Measurements from ENCODE around the gene TUT1.
"Not testable (repeated sequence)": the region's sequence is repeated elsewhere in the genome, so short reads cannot be mapped to it uniquely, and the experiment has no call there.

The TUT1 gene

DNA sequence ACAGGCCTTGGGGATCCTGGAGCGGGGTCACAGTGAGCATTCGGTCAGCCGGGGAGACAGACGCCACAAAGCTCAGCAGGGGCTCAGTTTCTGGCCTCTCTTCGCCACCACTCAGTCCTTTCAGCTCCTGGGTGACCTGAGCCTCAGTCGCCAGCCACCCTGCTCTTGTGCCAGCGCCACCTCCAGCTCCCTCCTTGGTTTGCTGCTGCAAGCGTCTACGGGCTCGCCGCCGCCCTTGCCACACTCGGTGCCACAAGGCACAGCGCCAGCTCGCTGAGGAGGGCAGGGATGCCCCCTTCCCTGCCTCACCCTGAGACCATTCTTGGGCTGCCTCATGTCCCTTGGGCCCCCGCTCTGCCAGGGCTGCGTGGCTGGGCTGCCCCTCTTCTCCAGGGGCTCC lies 16.2 kb downstream of the TUT1 start:
- no peak for DNase-seq

DNA sequence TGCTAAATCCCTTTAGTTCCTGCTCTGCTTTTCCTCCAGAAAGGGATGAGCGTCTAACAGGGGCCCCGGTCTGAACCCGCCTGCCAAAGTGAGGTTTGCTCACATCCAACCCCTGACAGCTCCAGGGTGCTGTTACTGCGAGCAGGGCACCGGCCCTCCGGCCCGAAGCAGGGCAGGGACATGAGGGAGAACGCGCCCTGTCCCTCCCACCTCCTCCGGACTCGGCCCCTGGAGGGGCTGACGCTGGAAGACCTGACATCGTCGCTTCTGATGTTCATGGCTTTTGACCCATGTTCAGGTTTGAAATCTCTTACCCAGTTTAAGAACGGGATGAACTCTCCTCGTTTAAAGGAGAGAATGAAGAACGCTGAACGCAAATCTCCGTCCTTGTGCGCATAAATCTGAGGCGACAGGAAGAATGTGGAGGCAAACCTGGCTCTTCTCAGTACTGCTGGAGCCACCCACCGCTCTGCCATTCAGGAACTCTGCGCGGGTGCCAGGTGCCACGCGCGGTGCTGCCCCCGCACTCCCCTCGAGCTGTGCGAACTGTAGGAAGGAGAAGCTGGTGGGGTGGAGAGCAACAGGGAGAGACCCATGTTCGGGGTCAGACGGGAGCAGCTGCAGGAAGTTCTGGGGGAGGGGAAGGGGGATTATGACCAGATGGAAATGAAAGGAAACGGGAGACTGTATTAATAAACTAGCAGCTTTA lies 16.8 kb downstream of the TUT1 start:
- no peak for DNase-seq

DNA sequence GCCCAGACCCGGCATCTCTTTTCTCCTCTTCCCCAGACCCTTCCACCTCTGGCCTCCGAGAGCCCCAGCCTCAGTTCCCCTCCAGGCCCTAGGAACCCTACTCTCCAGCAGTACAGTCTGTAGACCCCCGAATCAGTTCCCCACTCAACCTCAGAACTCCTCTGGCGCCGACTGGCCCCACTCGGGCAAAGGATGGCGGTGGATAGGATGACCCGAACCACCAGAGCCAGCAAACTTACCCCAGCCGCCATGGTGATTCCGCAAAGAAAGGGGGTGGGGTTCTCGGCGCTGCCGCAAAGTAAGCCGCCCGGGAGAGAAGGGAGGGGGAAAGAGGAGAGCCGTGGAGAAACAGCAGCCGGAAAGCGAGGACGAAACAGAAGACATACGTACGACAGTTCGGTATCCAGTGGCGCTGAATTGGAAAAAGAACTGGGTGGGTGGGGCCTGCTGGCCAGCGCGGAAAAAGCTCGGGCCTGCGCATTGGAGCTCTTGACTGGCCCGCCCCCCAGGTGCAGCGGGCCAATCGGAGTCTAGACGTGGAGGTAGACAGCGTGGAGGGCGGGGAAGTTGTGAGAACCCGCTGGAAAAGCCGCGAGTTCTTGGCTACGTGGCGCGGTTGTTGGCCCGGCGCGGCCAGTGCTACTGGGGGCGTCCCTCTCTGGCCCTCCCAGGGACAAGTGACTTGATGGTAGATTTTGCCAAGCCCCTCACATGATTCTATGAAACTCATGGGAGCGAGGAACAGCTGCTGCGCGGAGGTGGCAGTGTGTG lies 17.5 kb downstream of the TUT1 start, which contains the start of gene EEF1G:
Gene EEF1G (minus strand): TSS at position 300 of the 771 bp plus-strand sequence. CDS start 49 bp downstream, at position 251.
- DNase-seq: peak; percentile 98

DNA sequence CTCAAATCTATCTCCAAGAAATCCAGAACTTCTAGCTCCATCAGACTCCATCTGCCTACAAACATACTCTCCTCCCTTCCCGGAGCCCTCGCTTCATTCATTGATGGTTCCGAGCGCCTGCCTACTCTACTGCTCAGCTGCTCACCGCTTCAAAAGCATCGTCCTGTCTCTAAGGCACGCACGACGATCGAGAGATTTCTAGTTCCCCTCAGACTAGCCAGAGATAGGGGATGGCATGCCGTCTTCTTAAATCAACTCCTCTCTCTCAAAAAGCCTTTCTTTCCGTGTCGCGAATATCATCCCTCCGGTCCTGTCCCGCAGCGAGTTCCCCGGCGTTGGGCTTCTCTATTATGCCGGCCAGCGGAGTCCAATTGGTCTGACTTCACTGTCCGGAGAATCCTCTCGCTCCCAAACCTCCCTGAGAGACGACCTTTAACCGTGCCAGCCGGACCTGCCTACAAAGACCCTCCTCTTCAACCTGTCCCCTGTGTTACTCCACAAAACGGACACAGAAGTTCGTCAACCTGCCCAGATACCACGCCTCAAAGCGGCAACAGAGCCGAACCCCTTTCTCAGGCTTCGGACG lies 18.2 kb downstream of the TUT1 start:
- DNase-seq: peak; percentile 39

DNA sequence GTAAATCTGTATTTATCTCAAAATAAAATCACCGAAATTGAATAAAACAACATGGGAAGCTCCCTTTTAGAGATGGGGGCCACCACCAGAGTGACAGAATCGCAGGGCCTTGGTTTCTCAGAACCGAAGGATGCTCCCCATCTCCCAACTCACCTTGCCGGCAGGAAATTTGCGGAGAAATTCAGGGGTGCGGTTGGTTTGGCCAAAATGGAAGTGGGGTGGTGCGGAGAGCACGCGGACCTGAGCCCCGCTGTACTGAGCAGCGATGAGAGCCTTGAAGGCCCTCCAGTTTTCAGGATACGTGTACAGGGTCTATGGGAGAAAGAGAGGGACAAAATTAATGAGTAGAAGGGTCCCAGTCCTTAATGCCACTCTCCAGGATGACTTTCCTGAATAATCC lies 18.9 kb downstream of the TUT1 start:
- DNase-seq: no peak

DNA sequence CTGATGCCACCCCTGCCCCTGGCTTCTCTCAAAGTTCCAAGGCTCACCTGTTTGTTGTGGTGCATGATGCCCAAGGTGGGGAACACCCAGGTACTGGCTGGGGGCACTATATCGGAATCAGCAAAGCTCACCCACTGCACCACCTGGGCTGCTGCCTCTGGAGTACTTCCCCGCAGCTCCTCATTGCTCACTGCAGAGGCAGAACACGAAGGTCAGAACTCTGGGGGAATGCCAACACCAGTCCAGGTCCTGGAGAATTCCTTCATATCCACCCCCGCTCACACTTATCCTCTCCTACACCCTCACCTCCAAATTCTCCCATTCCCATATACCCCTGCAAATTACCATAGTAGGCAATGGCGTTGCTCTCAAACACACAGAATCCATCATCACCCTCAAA lies 19.8 kb downstream of the TUT1 start:
- DNase-seq: not testable (repeated sequence)

DNA sequence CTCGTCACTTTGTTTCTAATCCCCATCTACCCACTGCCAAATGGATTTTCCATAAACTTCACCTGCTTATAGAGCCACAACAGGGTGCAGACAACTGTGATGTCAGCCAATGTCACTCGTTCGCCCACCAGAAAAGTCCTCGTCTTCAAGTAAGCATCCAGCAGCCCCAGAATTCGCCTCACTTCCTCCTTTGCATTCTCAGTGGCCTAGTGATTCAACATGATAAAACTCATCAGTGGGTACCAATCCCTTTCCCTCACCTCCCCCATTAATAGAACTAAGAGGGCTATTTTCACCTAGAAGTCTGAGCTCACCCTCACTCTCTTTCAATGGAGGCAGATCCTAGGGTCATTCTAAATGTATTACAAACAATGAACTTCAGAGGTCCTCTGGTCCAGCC lies 20.4 kb downstream of the TUT1 start:
- not testable (repeated sequence) for DNase-seq

DNA sequence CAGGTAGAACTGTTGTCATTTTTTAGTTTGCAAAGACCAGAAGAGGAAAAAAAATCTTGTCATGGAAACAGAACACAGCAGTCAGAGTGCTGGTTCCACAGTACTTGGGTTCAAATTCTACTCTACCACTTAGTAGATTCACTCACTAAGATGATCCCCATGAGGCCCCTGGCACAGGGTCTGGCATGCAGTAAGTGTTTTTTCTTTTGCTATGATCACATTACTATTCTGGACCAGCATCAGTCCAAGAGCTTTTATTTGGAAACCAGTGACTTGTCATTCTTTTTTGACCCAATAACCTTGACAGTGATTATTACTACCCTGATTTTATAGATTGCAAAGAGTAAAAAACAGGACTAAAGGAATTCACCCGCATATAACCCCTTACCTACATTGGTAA lies 21.7 kb downstream of the TUT1 start:
- no peak for DNase-seq

DNA sequence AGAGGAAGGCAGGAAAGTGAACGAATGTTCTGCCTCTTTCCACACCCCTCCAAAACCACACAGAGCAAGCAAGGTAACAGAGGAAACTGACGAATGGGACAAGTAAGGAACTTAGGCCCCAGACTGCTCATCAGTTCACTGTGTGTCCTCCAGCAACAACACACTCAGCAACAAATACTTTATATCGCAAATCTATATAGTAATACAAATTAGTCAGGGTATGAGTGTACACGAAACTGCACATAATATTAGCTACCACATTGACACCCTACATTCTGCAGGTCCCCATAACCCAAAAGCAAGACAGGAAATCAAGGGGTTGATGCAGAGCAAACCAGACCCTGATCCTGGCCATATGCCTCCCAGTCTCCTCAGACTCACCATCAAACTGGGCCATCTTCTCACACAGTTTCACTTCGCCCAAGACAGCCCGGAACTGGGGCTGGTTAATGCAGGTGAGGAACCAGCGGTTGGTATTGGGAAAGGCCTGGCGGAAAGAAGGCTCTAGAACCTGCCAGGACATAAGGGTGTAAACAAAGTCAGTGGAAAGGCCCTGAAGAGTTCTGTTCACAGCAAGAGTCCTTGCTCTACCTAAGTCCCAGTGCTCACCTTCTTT lies 24.2 kb downstream of the TUT1 start:
- no peak for DNase-seq

DNA sequence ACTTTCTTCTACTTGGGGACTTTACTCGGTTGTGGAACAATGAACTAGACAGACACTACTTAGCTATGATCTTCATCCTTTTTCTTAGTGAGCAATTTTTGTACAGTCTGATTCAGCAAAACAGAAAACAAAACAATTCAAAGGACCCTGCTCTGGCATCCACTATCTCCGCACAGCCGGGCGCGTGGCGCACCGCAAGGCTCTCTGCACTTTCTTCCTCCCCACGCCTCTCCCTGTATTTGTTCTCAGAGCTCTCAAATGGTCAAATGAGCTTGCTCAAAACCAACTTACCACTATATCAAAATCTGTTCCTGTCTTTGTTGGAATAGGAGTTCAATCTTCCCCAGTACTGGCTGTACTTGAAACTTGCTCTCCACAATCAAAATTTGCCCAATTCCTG lies 25.1 kb downstream of the TUT1 start:
- no peak for DNase-seq

DNA sequence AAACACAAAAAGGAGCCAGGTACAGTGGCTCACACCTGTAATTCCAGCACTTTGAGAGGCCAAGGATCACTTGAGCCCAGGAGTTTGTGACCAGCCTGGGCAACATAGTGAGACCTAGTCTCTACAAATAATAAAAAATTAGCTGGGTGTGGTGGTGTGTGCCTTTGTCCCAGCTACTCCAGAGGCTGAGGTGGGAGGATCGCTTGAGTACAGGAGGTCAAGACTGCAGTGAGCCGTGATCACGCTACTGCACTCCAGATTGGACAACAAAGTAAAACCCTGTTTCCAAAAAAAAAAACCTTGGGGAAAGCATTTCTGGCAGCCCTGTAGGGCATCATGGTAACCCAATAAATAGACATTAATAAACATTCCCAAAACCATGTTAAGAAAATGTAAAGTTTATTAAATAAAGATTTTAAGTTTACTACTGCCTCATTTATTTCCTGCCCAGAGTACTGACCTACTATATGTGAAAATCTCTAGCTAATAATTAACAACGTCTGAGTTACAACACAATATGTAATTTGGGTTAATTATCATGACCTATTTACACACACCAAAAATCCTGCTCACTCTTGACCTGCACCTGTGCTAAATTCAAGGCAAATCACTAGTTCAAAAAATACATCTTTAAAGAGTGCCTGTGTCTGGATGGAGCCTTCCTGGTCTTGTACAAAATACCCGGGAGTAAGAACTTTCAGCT lies 26.1 kb downstream of the TUT1 start:
- no peak for DNase-seq

DNA sequence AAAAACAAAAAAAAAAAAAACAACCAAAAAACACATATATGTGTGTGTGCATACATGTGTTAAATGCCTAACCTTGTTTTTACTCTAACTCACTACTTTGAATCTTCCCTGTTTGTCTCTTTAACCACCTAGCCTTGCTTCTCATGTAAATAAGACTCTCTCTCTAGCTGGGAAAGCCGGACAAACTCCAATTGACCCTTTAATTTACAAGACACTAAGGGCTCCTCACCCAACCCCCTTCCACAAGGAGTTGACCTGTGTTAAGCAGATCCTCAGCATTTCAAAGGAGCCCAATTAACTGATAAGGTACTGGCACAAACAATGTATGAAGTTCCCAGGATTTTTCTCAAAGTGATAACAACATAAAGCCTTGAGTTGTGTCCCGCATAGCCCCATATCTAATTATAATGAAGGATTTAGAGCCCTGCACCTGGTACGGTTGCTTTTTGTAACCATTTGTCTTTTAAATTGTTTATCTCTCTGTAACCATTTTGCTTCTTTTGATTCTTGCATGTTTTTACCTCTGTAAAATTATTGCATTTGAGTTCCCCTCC lies 29.6 kb downstream of the TUT1 start:
- not testable (repeated sequence) for DNase-seq

DNA sequence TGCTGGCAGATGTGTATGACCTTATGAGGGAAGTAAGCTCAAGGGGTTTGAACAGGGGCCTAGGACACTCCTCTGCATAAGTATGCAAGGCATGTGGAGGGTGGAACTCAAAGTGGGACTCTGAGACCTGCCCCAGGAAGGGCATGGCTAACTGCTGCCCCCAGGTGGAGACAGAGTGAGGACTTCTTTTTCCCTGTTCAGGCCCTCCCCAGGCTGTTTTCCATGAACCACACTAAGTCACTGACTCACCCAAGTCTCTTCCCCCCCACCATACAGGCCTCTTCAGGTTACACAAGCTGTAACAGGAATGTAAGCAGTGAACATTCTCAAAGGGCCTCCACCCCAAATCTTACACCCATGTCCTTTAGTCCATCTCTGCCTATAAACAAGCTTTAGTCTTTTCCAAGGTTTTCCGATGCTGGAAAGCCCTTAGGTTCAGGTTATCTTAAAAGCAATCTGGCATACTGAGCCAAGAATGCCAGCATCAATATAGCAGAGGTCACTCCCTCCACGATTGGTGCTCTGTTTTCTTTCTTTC lies 30.7 kb downstream of the TUT1 start:
- DNase-seq: peak; percentile 81

DNA sequence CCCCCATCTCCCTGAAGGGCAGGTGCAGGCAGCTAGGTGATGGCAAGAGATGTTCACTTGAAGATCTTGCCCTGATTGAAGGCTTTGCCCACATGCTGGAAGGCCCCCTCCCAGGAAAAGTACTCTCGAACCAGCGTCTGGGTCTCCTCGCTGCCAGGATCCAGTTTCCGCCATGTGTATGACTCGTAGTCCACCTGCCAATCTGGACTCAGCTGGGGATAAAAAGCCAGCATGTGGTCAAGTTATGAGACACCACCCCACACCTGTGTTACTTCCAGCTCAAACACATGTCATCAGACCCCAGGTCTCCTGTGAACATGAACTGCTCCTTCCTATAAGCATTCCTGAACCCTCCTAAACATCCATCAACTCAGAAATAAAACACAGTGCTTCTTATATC lies 31.7 kb downstream of the TUT1 start:
- not testable (repeated sequence) for DNase-seq

DNA sequence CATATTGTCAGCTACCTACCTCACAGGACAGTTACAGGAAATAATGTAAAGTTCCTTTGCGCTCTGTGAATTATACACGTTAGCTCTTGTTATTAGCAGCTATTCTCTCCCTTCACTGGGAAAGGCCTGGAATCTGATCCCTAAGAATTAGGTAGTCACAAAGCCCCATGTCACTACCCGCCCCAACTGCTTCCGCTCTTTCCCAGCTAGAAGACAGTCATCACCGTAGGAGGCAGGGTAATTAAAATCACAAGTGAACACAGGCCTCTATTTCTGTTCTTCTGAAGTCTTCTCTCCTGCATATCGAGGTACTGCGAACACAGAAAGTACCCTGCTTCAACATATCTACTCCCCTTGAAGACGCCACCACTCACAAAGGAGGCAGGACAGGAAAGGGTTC lies 32.1 kb downstream of the TUT1 start:
- no peak for DNase-seq

DNA sequence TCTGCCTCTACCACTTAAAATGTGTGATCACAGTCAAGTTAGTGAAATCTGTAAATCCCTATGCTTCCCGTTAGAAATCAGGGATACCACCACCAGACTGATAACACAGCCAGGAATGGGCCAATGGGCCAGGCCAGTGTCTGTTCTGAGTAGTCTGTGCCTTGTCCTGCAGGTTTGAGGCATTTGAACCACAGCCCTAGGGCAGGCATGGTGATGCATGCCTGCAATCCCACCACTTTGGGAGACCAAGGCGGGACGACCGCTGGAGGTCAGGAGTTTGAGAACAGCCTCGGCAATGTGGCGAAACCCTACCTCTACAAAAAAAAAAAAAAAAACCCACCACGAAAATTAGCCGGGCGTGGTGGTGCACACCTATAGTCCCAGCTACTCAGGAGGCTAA lies 32.7 kb downstream of the TUT1 start:
- no peak for DNase-seq

DNA sequence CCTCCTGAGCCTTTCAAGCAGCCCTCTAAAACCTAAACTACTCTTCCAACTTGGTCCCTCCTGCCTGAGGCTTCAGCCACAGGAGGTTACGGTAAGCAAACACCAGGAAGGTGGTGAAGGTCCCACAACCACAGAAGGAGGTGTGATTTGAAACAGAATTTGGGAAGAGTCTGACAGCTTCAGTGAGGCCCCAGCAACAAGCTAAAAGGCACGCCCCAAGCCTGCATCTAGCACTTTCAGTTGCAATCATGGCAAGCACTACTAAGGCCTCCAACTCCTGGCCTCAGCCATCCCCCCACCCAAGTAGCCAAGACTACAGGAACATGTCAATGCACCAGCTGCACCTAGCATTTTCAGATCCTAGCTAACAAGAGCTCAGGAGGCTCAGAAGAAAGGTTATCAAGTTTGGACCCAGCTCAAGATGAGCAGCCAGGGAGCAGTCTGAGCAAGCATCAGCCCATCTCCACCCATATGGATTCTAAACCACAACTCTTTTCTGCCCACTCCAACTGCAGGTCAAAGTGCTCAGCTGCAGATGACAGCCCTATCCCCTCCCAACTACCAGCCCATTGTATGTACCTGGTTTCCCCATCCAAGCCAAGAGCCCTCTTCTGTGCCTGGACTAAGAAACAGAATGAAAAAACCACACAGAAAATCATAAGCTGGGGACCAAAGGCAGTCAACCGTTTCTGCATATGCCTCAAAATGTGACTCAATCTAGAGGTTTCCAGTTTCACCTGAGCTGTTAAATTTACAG lies 34.3 kb downstream of the TUT1 start:
- peak; percentile 49 for DNase-seq

DNA sequence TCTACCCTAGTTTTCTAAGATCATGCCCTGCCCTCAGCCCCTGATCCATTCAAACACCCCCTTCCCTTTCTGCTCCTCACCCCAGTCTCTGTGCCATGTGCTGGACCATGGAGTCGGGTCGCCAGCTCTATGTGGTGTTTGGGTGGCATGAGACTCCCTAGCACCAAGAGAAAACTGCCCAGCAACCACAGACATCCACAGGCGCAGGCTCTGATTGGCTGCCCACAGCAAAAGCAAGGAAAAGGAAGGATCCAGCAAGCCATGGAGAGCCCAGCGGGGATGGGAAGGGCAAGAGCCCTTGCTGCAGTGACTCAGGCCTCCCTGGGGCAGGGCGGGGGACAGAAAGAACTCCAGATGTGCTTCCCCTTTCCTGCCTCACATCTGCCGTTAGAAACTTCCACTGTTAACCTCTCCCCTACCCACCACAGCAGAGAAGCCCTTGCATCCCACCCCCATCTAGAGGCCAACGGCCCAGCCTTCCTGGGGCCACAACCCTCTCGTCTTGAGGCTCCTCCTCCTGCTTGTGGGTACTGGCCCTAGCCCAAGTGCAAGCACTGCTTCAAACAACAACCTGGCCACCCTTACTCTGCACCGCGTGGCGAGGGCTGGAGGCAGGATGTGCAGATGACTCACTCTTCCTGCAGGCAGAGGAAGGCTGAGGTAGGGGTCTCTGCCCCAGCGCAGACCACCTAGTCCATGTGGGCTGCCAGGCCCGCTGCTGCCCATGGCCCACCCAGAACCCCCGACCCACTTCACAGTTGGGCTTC lies 35.0 kb downstream of the TUT1 start:
- DNase-seq: peak; percentile 76

DNA sequence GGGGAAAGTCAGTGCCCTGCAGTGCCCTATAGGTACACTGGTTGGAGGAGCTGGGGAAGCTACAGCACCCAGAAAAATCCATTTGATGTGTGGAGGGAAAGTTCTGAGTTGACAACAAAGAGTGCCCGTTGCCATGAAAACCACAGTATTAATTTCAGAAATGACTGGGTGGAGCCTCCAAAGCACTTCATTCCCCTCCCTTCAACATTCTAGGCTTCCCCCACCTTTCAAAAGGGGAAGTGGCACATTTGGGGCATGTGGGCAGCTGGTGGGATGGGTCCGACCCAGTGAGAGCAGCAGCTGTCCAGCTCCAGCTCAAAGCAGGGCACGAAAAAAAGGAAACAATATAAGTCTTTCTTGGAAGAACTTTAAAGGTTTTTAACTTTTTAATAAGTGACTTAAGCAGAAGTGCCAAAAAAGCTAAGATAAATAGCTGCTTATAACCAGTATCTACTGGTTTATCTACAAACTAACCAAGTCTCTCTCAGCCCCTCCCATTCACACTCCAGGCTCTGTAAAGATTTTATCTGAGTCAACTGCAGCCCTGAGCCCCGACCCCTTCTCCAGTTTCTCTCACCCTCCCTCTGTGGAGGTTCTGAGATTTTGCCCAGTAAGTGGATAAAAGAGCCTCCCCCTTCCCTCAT lies 35.7 kb downstream of the TUT1 start:
- peak; percentile 62 for DNase-seq
